Mesendoderm (in vitro differentiated cells): ENCODE data around the gene GNRHR.
A peak's percentile ranks its signal among the peaks of the same experiment; 100 is the strongest.
"Not testable (repeated sequence)": the region's sequence is repeated elsewhere in the genome, so short reads cannot be mapped to it uniquely, and the experiment has no call there.

Experiments used
- DNase-seq: peaks from one replicate; pipeline ENCODE4 v3.0.0; 2013
- H2AK5ac ChIP-seq: 2 replicates; pipeline ENCODE4 v1.6.1; 2013; ENCODE audit warnings: low read length, inconsistent platforms
- H2BK120ac ChIP-seq: 2 replicates; pipeline ENCODE4 v1.6.1; 2013; ENCODE audit warnings: low read depth, mild to moderate bottlenecking, low read length, moderate library complexity, mixed read lengths
- H2BK15ac ChIP-seq: replicated peaks from 2 replicates; pipeline ENCODE4 v1.6.1; 2013; ENCODE audit warnings: low read depth, mild to moderate bottlenecking, moderate library complexity
- H2BK5ac ChIP-seq: 2 replicates; pipeline ENCODE4 v1.6.1; 2013; ENCODE audit warnings: low read length, inconsistent platforms
- H3K18ac ChIP-seq: 2 replicates; pipeline ENCODE4 v1.6.1; 2013; ENCODE audit warnings: mild to moderate bottlenecking, low read length, mixed read lengths
- H3K23ac ChIP-seq: one replicate; pipeline ENCODE4 v1.6.1; 2013; ENCODE audit warnings: low read length
- H3K27ac ChIP-seq: 2 replicates; pipeline ENCODE4 v1.5.1; 2013; ENCODE audit warnings: low read depth, mild to moderate bottlenecking, inconsistent platforms, low read length, moderate library complexity
- H3K27me3 ChIP-seq: 2 replicates; pipeline ENCODE4 v1.6.1; 2013; ENCODE audit warnings: low read length, control low read depth, mild to moderate bottlenecking, inconsistent platforms; ENCODE audit not compliant: insufficient read depth, poor library complexity
- H3K36me3 ChIP-seq: 2 replicates; pipeline ENCODE4 v1.6.1; 2013; ENCODE audit warnings: low read length, inconsistent platforms; ENCODE audit not compliant: control insufficient read depth, insufficient read depth
- H3K4ac ChIP-seq: one replicate; pipeline ENCODE4 v1.6.1; 2013; ENCODE audit warnings: low read depth, mild to moderate bottlenecking, low read length, moderate library complexity
- H3K4me1 ChIP-seq: 2 replicates; pipeline ENCODE4 v1.6.1; 2013; ENCODE audit warnings: low read depth, low read length, inconsistent platforms; ENCODE audit not compliant: control insufficient read depth
- H3K4me2 ChIP-seq: 2 replicates; pipeline ENCODE4 v1.6.1; 2013; ENCODE audit warnings: low read length
- H3K4me3 ChIP-seq: 2 replicates; pipeline ENCODE4 v1.5.1; 2013; ENCODE audit warnings: mild to moderate bottlenecking, low read length
- H3K56ac ChIP-seq: one replicate; pipeline ENCODE4 v1.6.1; 2013; ENCODE audit warnings: low read length
- H3K79me1 ChIP-seq: 2 replicates; pipeline ENCODE4 v1.6.1; 2013; ENCODE audit warnings: low read length, inconsistent platforms
- H3K79me2 ChIP-seq: 2 replicates; pipeline ENCODE4 v1.6.1; 2013; ENCODE audit warnings: mild to moderate bottlenecking, low read length; ENCODE audit not compliant: control insufficient read depth, insufficient read depth
- H3K9ac ChIP-seq: 2 replicates; pipeline ENCODE4 v1.6.1; 2013; ENCODE audit warnings: low read length, inconsistent platforms
- H4K5ac ChIP-seq: one replicate; pipeline ENCODE4 v1.6.1; 2013; ENCODE audit warnings: low read length
- H4K8ac ChIP-seq: one replicate; pipeline ENCODE4 v1.6.1; 2013; ENCODE audit warnings: low read depth, mild to moderate bottlenecking, control low read depth, low read length, moderate library complexity
- WGBS: extraction: QIAGEN DNeasy Blood & Tissue Kit; methylation state at CpG from one replicate; pipeline ENCODE4 v1.1.7; 2013; ENCODE audit warnings: low lambda C conversion rate, missing lambda C conversion rate; ENCODE audit not compliant: insufficient coverage; ENCODE audit errors: extremely low coverage; 5-methylcytosine and 5-hydroxymethylcytosine counted together

GNRHR gene

DNA sequence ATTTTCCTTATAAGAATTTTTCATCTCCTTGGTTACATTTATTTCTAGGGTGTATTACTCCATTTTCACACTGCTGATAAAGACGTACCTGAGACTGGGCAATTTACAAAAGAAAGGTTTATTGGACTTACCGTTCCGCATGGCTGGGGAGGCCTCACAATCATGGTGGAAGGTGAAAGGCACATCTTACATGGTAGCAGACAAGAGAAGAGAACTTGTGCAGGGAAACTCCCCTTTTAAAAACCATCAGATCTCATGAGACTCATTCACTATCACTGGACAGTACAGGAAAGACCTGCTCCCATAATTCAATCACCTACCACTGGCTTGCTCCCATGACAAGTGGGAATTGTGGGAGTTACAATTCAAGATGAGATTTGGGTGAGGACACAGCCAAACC lies 47.5 kb downstream of the GNRHR start:
- not testable (repeated sequence) for H3K4ac ChIP-seq, H3K18ac ChIP-seq, H3K4me2 ChIP-seq, H3K23ac ChIP-seq, H3K4me1 ChIP-seq, DNase-seq, H2BK120ac ChIP-seq, H3K9ac ChIP-seq, H4K8ac ChIP-seq, H3K27me3 ChIP-seq, H3K79me2 ChIP-seq, H2AK5ac ChIP-seq, H3K4me3 ChIP-seq, H3K36me3 ChIP-seq, H3K56ac ChIP-seq, H2BK15ac ChIP-seq, H3K27ac ChIP-seq, H4K5ac ChIP-seq, H2BK5ac ChIP-seq, H3K79me1 ChIP-seq
- WGBS, result no CpG with 5 or more reads among the region's 3 CpGs

- DNase-seq, result no peak
- H3K4me1 ChIP-seq, result no peaks in the 10 kb centered on the region
- no peak overlapping the region for H3K18ac ChIP-seq
- no peak overlapping the region for H3K9ac ChIP-seq
- H4K8ac ChIP-seq, result no peak overlapping the region
- no peak overlapping the region for H4K5ac ChIP-seq
- H3K4me3 ChIP-seq, result no peak overlapping the region
- no peak overlapping the region for H3K56ac ChIP-seq
- peaks cover 2% of the 10 kb centered on the region for H3K79me1 ChIP-seq
- peaks cover 8% of the 10 kb centered on the region for H3K79me2 ChIP-seq
- H3K23ac ChIP-seq, result no peak overlapping the region
- no peak overlapping the region for H2BK120ac ChIP-seq
- no peak overlapping the region for H2AK5ac ChIP-seq
- no peak overlapping the region for H3K27ac ChIP-seq
- H3K27me3 ChIP-seq, result no peaks in the 10 kb centered on the region
- no peak overlapping the region for H3K4ac ChIP-seq
- H3K4me2 ChIP-seq, result no peak overlapping the region
- H3K36me3 ChIP-seq, result no peaks in the 10 kb centered on the region
- H2BK15ac ChIP-seq, result no peak overlapping the region
- no CpG with 5 or more reads among the region's 2 CpGs for WGBS
- H2BK5ac ChIP-seq, result no peak overlapping the region
Measured at GRCh38 chr4:67704843-67705242, 49.3 kb downstream of the GNRHR start.

DNA sequence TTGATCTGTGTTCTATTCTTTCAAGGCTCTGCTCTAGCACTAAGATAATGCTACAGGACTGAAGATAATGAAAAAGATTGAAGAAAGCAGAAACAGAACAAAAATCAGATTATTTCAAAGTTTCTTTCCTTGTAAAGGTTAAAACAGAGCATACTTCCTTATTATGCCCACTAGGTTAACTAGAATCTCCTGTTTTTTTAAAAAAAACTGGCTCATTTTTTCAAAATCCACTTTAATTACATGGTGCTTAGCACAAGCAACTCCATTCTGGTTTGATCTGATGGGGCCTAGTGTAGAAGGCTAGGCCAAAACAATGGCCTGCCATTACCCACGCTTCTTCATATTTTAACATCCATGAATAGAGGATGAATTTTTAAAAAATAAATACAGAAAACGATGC lies 52.0 kb downstream of the GNRHR start:
- Histone ChIP-seq H2BK120ac (no peak overlapping the region), H3K18ac (no peak overlapping the region), H3K27ac (no peak overlapping the region), H3K27me3 (no peaks in the 10 kb centered on the region), H3K4ac (no peak overlapping the region), H3K79me1 (peaks cover 6% of the 10 kb centered on the region), H3K36me3 (no peaks in the 10 kb centered on the region), H3K4me2 (no peak overlapping the region), H3K4me1 (no peaks in the 10 kb centered on the region), H2BK15ac (no peak overlapping the region), H4K8ac (no peak overlapping the region), H2BK5ac (no peak overlapping the region), H3K9ac (no peak overlapping the region), H3K56ac (no peak overlapping the region), H3K4me3 (no peak overlapping the region), H2AK5ac (no peak overlapping the region), H3K79me2 (peaks cover 22% of the 10 kb centered on the region), H4K5ac (no peak overlapping the region), H3K23ac (no peak overlapping the region)
- no peak for DNase-seq
- WGBS, result no CpG with 5 or more reads among the region's 2 CpGs

- WGBS, result no CpG with 5 or more reads among the region's 4 CpGs
- H3K9ac ChIP-seq, result peak overlapping the region; percentile 50
- H2BK5ac ChIP-seq, result no peak overlapping the region
- H2BK120ac ChIP-seq, result no peak overlapping the region
- no peaks in the 10 kb centered on the region for H3K36me3 ChIP-seq
- no peak overlapping the region for H4K5ac ChIP-seq
- no peak overlapping the region for H2BK15ac ChIP-seq
- H3K18ac ChIP-seq, result no peak overlapping the region
- no peak overlapping the region for H2AK5ac ChIP-seq
- DNase-seq, result no peak
- peaks cover 7% of the 10 kb centered on the region for H3K79me1 ChIP-seq
- H3K27me3 ChIP-seq, result no peaks in the 10 kb centered on the region
- peaks cover 25% of the 10 kb centered on the region for H3K79me2 ChIP-seq
- H4K8ac ChIP-seq, result peak overlapping the region; percentile 56
- no peak overlapping the region for H3K4ac ChIP-seq
- peak overlapping the region; percentile 14 for H3K4me2 ChIP-seq
- peak overlapping the region; percentile 85 for H3K56ac ChIP-seq
- no peak overlapping the region for H3K23ac ChIP-seq
- H3K4me3 ChIP-seq, result peak overlapping the region; percentile 79
- H3K4me1 ChIP-seq, result no peaks in the 10 kb centered on the region
- no peak overlapping the region for H3K27ac ChIP-seq
Measured at GRCh38 chr4:67701517-67701850, 52.7 kb downstream of the GNRHR start.

DNA sequence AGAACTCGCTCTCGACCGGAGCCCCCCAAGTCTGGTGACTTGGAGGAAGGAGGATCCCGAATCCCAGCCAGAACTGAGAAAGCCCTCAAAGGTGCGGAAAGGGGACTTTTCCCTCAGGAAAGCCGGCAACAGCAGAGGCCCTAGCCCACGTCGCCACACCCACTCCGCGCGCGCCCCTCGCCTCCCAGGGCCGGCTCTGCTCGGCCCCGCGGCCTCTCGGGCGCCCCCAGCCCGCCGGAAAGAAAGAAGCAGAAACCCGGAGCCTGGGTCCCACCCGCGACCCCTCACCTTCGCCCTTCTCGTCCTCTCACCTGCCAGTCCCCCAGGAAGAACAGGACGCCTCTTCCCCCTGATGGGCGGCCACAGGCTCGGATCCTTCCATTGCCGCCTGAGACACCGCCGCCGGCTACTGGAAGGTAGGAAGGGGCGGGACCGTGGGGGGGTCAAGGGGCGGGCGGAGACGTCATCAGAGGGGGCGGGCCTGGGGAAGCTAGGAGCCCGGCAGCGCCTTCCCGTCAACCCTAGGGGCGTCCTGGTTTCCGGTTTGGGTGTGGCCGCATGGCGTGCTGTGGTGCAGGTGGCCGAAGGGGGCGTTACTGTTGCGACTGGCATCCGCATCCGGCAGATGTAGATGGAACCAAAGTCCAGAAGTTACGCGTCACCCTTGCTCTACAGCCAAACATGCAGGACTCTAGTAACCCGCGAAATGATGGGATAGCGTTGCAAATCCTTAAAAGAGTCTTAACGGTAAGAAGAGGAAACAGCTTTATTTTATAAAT lies 53.3 kb downstream of the GNRHR start, which contains the start of gene UBA6:
Gene UBA6 (minus strand): TSS at position 418 of the 779 bp plus-strand sequence. CDS start 36 bp downstream, at position 382.
- Histone ChIP-seq H2AK5ac (no peak within 1 kb of the TSS), H2BK120ac (no peak within 1 kb of the TSS), H4K8ac (peak within 1 kb of the TSS; percentile 56), H3K23ac (no peak within 1 kb of the TSS), H3K27me3 (no peaks in the 10 kb centered on the region), H3K79me1 (peaks cover 7% of the 10 kb centered on the region), H2BK5ac (no peak within 1 kb of the TSS), H3K4ac (no peak within 1 kb of the TSS), H3K56ac (peak within 1 kb of the TSS; percentile 89), H3K27ac (peak within 1 kb of the TSS; percentile 78), H4K5ac (no peak within 1 kb of the TSS), H3K18ac (no peak within 1 kb of the TSS), H3K36me3 (no peaks in the 10 kb centered on the region), H3K9ac (peak within 1 kb of the TSS; percentile 87), H3K4me2 (peak within 1 kb of the TSS; percentile 44), H3K4me1 (no peaks in the 10 kb centered on the region), H3K79me2 (peaks cover 25% of the 10 kb centered on the region), H3K4me3 (peak within 1 kb of the TSS; percentile 84), H2BK15ac (no peak within 1 kb of the TSS)
- no CpG with 5 or more reads among the region's 57 CpGs for WGBS
- DNase-seq, result peak; percentile 98
